Smooth muscle cell (in vitro differentiated cells): ENCODE measurements around the gene PARN. TPM values are rescaled to one million over a fixed set of nuclear protein-coding genes. Genes with fewer than 3 reads are reported as not detected.

Source experiments
- DNase-seq: peaks from one replicate; lab custom pipeline; 2025; ENCODE audit not compliant: unreplicated experiment; lab: John Stamatoyannopoulos, UW
- H2AFZ ChIP-seq: fragments of 200-600 bp; sonication (generic); 2 replicates; pipeline ENCODE4 v1.6.0; 2016; ENCODE audit warnings: antibody characterized with exemption, low read depth, mild to moderate bottlenecking
- H3F3A ChIP-seq: fragments of 200-600 bp; sonication (generic); 2 replicates; pipeline ENCODE4 v1.6.0; 2017; ENCODE audit warnings: antibody characterized with exemption, low read depth
- H3K27ac ChIP-seq: fragments of 200-600 bp; sonication (generic); 2 replicates; pipeline ENCODE4 v1.5.1; 2016; ENCODE audit warnings: low read depth, mild to moderate bottlenecking
- H3K27me3 ChIP-seq: fragments of 200-600 bp; sonication (generic); 2 replicates; pipeline ENCODE4 v1.6.1; 2016; ENCODE audit warnings: low read depth, mild to moderate bottlenecking
- H3K36me3 ChIP-seq: fragments of 200-600 bp; sonication (generic); 2 replicates; pipeline ENCODE4 v1.5.1; 2016; ENCODE audit warnings: low read depth
- H3K4me1 ChIP-seq: fragments of 200-600 bp; sonication (generic); 2 replicates; pipeline ENCODE4 v1.5.1; 2016; ENCODE audit warnings: low read depth
- H3K4me2 ChIP-seq: fragments of 200-600 bp; sonication (generic); 2 replicates; pipeline ENCODE4 v1.6.0; 2016; ENCODE audit warnings: mild to moderate bottlenecking
- H3K4me3 ChIP-seq: fragments of 200-600 bp; sonication (generic); 2 replicates; pipeline ENCODE4 v1.5.1; 2016; ENCODE audit warnings: mild to moderate bottlenecking
- H3K79me2 ChIP-seq: fragments of 200-600 bp; sonication (generic); 2 replicates; pipeline ENCODE4 v1.6.0; 2016; ENCODE audit warnings: low read depth, mild to moderate bottlenecking
- H3K9ac ChIP-seq: fragments of 200-600 bp; sonication (generic); 2 replicates; pipeline ENCODE4 v1.6.0; 2016; ENCODE audit warnings: low read depth
- H3K9me3 ChIP-seq: fragments of 200-600 bp; sonication (generic); replicated peaks from 2 replicates; pipeline ENCODE4 v1.5.1; 2016; ENCODE audit warnings: low read depth
- H4K20me1 ChIP-seq: fragments of 200-600 bp; sonication (generic); 2 replicates; pipeline ENCODE4 v1.6.0; 2016; ENCODE audit warnings: low read depth
- whole genome bisulfite sequencing: methylation state at CpG from one replicate; pipeline ENCODE4 v1.1.7; 2016; ENCODE audit warnings: low lambda C conversion rate; 5-methylcytosine and 5-hydroxymethylcytosine counted together
- polyA plus RNA-seq: library from polyadenylated mRNA; unstranded; fragments of >200 nt; fragmentation: Nextera tagmentation; extraction: Ambion mirVana; gene quantifications from 2 replicates; pipeline ENCODE4 v1.2.1, GENCODE V29; 2016
- total RNA-seq: library from RNA; depleted of rRNA; stranded (reverse); fragments of >200 nt; gene quantifications from 2 replicates; pipeline ENCODE4 v1.2.3, GENCODE V29; 2014
- TF ChIP-seq, protein P1 (sequence below): fragments of 200-600 bp; sonication (generic); IDR thresholded peaks from 2 replicates; pipeline ENCODE4 v1.5.1; 2017; ENCODE audit warnings: borderline replicate concordance, mild to moderate bottlenecking, antibody characterized with exemption; ENCODE audit not compliant: insufficient read depth, poor library complexity, severe bottlenecking

The PARN gene
- total and polyA plus RNA-seq, 2 experiments from 2014 or later: 22.2 to 24.6 TPM

DNA sequence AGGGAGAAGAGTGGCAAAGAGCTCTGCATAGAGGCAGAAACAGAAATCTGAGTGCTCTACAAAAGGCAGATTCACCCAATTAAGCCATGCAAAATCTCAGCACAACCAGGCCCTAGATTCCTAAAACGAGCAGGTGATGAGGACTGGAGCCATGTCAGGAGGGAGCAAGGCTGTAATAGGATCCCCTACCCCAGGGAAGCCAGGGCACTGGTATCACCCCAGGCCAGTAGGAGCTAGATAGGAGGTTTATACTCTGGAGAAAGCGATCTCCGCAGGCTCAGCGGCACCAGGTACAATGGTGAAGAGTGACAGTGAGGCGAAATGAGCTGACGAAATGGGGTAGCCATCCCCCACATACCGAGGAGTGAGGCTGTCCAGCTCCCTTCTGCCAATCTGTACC, 171.5 kb downstream of the PARN start:
- H3K27me3 ChIP-seq: no peaks in the 10 kb centered on the region
- H3K36me3 ChIP-seq: peaks cover 3% of the 10 kb centered on the region
- 85% methylated on average over 7 of the region's 7 CpGs for WGBS
- no peaks in the 10 kb centered on the region for H4K20me1 ChIP-seq
- no peak overlapping the region for H3K27ac ChIP-seq
- H3K4me1 ChIP-seq: no peaks in the 10 kb centered on the region
- no peaks in the 10 kb centered on the region for H3K9me3 ChIP-seq
- TF ChIP-seq, protein P1, sequence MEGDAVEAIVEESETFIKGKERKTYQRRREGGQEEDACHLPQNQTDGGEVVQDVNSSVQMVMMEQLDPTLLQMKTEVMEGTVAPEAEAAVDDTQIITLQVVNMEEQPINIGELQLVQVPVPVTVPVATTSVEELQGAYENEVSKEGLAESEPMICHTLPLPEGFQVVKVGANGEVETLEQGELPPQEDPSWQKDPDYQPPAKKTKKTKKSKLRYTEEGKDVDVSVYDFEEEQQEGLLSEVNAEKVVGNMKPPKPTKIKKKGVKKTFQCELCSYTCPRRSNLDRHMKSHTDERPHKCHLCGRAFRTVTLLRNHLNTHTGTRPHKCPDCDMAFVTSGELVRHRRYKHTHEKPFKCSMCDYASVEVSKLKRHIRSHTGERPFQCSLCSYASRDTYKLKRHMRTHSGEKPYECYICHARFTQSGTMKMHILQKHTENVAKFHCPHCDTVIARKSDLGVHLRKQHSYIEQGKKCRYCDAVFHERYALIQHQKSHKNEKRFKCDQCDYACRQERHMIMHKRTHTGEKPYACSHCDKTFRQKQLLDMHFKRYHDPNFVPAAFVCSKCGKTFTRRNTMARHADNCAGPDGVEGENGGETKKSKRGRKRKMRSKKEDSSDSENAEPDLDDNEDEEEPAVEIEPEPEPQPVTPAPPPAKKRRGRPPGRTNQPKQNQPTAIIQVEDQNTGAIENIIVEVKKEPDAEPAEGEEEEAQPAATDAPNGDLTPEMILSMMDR: no peak
- H3K79me2 ChIP-seq: no peaks in the 10 kb centered on the region
- peaks cover 11% of the 10 kb centered on the region for H3F3A ChIP-seq
- no peak for DNase-seq
- no peak overlapping the region for H3K4me3 ChIP-seq
- no peak overlapping the region for H3K4me2 ChIP-seq
- H2AFZ ChIP-seq: no peak overlapping the region
- H3K9ac ChIP-seq: no peak overlapping the region

GRCh38 chr16:14456793-14457481, 173.1 kb downstream of the PARN start:
- TF ChIP-seq, protein P1: no peak
- H3F3A ChIP-seq: peaks cover 6% of the 10 kb centered on the region
- H3K4me3 ChIP-seq: no peak overlapping the region
- no peaks in the 10 kb centered on the region for H3K36me3 ChIP-seq
- no peaks in the 10 kb centered on the region for H3K4me1 ChIP-seq
- H3K4me2 ChIP-seq: no peak overlapping the region
- no peak for DNase-seq
- no peaks in the 10 kb centered on the region for H3K9me3 ChIP-seq
- H3K27ac ChIP-seq: no peak overlapping the region
- H4K20me1 ChIP-seq: no peaks in the 10 kb centered on the region
- 92% methylated on average over 10 of the region's 10 CpGs for WGBS
- H3K27me3 ChIP-seq: no peaks in the 10 kb centered on the region
- H2AFZ ChIP-seq: no peak overlapping the region
- no peak overlapping the region for H3K9ac ChIP-seq
- no peaks in the 10 kb centered on the region for H3K79me2 ChIP-seq

DNA sequence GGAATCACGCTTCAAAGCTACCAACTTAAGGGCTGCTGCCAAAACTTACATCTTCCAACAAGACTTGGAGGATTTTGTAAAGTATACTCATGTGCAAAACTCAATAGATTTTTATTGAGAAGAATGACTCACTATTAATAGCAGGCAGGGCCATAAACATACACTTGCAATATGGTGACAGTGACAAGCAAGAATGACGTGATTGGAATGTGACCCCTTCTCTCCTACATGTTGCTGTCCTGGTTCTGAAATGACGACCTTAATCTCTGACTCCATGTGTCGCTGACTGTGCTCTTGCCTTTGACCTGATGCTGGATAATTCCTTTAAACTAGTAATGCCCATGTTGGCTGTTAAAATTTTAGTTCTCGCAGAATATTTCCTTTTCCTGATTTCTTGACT, 174.5 kb downstream of the PARN start:
- no peaks in the 10 kb centered on the region for H3K79me2 ChIP-seq
- H3K4me1 ChIP-seq: no peaks in the 10 kb centered on the region
- no peak overlapping the region for H3K4me2 ChIP-seq
- 68% methylated on average over 5 of the region's 5 CpGs for WGBS
- H3K36me3 ChIP-seq: no peaks in the 10 kb centered on the region
- no peaks in the 10 kb centered on the region for H3K9me3 ChIP-seq
- H2AFZ ChIP-seq: no peak overlapping the region
- H3K9ac ChIP-seq: no peak overlapping the region
- peaks cover 5% of the 10 kb centered on the region for H3F3A ChIP-seq
- TF ChIP-seq, protein P1: no peak
- no peaks in the 10 kb centered on the region for H4K20me1 ChIP-seq
- H3K27me3 ChIP-seq: no peaks in the 10 kb centered on the region
- no peak overlapping the region for H3K27ac ChIP-seq
- DNase-seq: no peak
- H3K4me3 ChIP-seq: no peak overlapping the region

- H3K4me3 ChIP-seq: no peak overlapping the region
- no peaks in the 10 kb centered on the region for H3K79me2 ChIP-seq
- no peak overlapping the region for H2AFZ ChIP-seq
- no peaks in the 10 kb centered on the region for H3K36me3 ChIP-seq
- H3K9ac ChIP-seq: no peak overlapping the region
- H3K9me3 ChIP-seq: no peaks in the 10 kb centered on the region
- H3K27ac ChIP-seq: no peak overlapping the region
- TF ChIP-seq, protein P1: no peak
- WGBS: 88% methylated on average over 2 of the region's 2 CpGs
- no peak overlapping the region for H3K4me2 ChIP-seq
- no peaks in the 10 kb centered on the region for H3F3A ChIP-seq
- H3K4me1 ChIP-seq: no peaks in the 10 kb centered on the region
- H4K20me1 ChIP-seq: no peaks in the 10 kb centered on the region
- H3K27me3 ChIP-seq: no peaks in the 10 kb centered on the region
- DNase-seq: no peak
These were observed 175.7 kb downstream of the PARN start for GRCh38 chr16:14454391-14454790.
